WTC11 (cell line): ENCODE results near the gene ASB1.

ENCODE experiments used
- CBFB ChIP-seq: sonication (generic); formaldehyde crosslinking; IDR thresholded peaks from 2 replicates; pipeline ENCODE4 v1.8.1; 2022; ENCODE audit warnings: mild to moderate bottlenecking, low read depth, missing genetic modification reagents
- CREM ChIP-seq: sonication (generic); formaldehyde crosslinking; IDR thresholded peaks from 2 replicates; pipeline ENCODE4 v1.8.1; 2022; ENCODE audit warnings: mild to moderate bottlenecking, missing genetic modification reagents, moderate library complexity
- GABPB1 ChIP-seq: sonication (generic); formaldehyde crosslinking; IDR thresholded peaks from 2 replicates; pipeline ENCODE4 v1.8.1; 2023; ENCODE audit warnings: mild to moderate bottlenecking, missing genetic modification reagents
- IRF2 ChIP-seq: sonication (generic); formaldehyde crosslinking; IDR thresholded peaks from 2 replicates; pipeline ENCODE4 v1.8.0; 2022; ENCODE audit warnings: low read depth, missing genetic modification reagents, borderline replicate concordance
- JUN ChIP-seq: sonication (generic); formaldehyde crosslinking; IDR thresholded peaks from 2 replicates; pipeline ENCODE4 v1.8.0; 2023; ENCODE audit warnings: mild to moderate bottlenecking, missing genetic modification reagents
- MXD4 ChIP-seq: fragments of 250-450 bp; sonication (Bioruptor Pico); IDR thresholded peaks from 2 replicates; pipeline ENCODE4 v1.8.0; 2021; ENCODE audit warnings: mild to moderate bottlenecking, moderate library complexity, borderline replicate concordance
- NR2C2 ChIP-seq: sonication (generic); formaldehyde crosslinking; IDR thresholded peaks from 2 replicates; pipeline ENCODE4 v1.8.0; 2022; ENCODE audit warnings: mild to moderate bottlenecking, missing genetic modification reagents
- ZNF232 ChIP-seq: sonication (generic); formaldehyde crosslinking; IDR thresholded peaks from 2 replicates; pipeline ENCODE4 v1.8.0; 2022; ENCODE audit warnings: mild to moderate bottlenecking, missing genetic modification reagents
- TF ChIP-seq, protein P1 (sequence below): fragments of 250-450 bp; sonication (Bioruptor Pico); IDR thresholded peaks from 2 replicates; pipeline ENCODE4 v1.9.0; 2021; ENCODE audit warnings: mild to moderate bottlenecking, borderline replicate concordance
- TF ChIP-seq, protein P2 (sequence below): sonication (generic); formaldehyde crosslinking; IDR thresholded peaks from 2 replicates; pipeline ENCODE4 v1.8.0; 2022; ENCODE audit warnings: mild to moderate bottlenecking, missing genetic modification reagents
- TF ChIP-seq, protein P3 (sequence below): fragments of 250-450 bp; sonication (Bioruptor Pico); IDR thresholded peaks from 2 replicates; pipeline ENCODE4 v1.9.0; 2021; ENCODE audit warnings: mild to moderate bottlenecking
- TF ChIP-seq, protein P4 (sequence below): fragments of 200-600 bp; IDR thresholded peaks from 2 replicates; pipeline ENCODE4 v1.8.0; 2022; ENCODE audit warnings: antibody characterized with exemption
- TF ChIP-seq, protein P5 (sequence below): sonication (generic); formaldehyde crosslinking; IDR thresholded peaks from 2 replicates; pipeline ENCODE4 v1.8.1; 2022; ENCODE audit warnings: missing genetic modification reagents, borderline replicate concordance
- TF ChIP-seq, protein P6 (sequence below): sonication (generic); formaldehyde crosslinking; IDR thresholded peaks from 2 replicates; pipeline ENCODE4 v1.8.1; 2022; ENCODE audit warnings: mild to moderate bottlenecking, missing genetic modification reagents, moderate library complexity, borderline replicate concordance

DNA sequence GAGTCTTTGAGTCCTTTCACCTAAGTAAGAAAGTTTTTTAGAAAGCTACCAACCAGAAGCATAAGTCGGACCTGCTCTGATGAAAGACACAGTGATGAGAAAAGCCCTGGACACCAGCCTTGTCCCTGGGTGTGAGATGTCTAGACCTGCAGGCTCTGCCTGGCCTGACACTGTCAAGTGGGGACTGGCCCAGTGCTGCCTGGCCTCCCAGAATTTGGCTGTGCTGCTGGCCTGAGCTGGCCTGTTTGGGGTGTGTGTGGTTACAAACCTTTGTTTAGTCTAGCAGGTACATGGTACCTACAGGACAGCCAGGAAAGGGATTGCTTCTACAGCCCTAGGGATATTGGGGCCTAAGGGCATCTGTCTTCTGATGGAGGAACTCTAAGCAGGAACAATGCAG, 48.3 kb downstream of the ASB1 start:
- no peak for TF ChIP-seq ZNF232
- TF ChIP-seq NR2C2 (CRISPR knock-in tag), result no peak
- TF ChIP-seq, protein P1, sequence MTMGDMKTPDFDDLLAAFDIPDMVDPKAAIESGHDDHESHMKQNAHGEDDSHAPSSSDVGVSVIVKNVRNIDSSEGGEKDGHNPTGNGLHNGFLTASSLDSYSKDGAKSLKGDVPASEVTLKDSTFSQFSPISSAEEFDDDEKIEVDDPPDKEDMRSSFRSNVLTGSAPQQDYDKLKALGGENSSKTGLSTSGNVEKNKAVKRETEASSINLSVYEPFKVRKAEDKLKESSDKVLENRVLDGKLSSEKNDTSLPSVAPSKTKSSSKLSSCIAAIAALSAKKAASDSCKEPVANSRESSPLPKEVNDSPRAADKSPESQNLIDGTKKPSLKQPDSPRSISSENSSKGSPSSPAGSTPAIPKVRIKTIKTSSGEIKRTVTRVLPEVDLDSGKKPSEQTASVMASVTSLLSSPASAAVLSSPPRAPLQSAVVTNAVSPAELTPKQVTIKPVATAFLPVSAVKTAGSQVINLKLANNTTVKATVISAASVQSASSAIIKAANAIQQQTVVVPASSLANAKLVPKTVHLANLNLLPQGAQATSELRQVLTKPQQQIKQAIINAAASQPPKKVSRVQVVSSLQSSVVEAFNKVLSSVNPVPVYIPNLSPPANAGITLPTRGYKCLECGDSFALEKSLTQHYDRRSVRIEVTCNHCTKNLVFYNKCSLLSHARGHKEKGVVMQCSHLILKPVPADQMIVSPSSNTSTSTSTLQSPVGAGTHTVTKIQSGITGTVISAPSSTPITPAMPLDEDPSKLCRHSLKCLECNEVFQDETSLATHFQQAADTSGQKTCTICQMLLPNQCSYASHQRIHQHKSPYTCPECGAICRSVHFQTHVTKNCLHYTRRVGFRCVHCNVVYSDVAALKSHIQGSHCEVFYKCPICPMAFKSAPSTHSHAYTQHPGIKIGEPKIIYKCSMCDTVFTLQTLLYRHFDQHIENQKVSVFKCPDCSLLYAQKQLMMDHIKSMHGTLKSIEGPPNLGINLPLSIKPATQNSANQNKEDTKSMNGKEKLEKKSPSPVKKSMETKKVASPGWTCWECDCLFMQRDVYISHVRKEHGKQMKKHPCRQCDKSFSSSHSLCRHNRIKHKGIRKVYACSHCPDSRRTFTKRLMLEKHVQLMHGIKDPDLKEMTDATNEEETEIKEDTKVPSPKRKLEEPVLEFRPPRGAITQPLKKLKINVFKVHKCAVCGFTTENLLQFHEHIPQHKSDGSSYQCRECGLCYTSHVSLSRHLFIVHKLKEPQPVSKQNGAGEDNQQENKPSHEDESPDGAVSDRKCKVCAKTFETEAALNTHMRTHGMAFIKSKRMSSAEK (CRISPR knock-in tag), result no peak
- TF ChIP-seq CREM (CRISPR knock-in tag), result no peak
- no peak for TF ChIP-seq JUN (CRISPR knock-in tag)
- TF ChIP-seq, protein P2, sequence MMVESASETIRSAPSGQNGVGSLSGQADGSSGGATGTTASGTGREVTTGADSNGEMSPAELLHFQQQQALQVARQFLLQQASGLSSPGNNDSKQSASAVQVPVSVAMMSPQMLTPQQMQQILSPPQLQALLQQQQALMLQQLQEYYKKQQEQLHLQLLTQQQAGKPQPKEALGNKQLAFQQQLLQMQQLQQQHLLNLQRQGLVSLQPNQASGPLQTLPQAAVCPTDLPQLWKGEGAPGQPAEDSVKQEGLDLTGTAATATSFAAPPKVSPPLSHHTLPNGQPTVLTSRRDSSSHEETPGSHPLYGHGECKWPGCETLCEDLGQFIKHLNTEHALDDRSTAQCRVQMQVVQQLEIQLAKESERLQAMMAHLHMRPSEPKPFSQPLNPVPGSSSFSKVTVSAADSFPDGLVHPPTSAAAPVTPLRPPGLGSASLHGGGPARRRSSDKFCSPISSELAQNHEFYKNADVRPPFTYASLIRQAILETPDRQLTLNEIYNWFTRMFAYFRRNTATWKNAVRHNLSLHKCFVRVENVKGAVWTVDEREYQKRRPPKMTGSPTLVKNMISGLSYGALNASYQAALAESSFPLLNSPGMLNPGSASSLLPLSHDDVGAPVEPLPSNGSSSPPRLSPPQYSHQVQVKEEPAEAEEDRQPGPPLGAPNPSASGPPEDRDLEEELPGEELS (CRISPR knock-in tag), result no peak
- TF ChIP-seq, protein P3, sequence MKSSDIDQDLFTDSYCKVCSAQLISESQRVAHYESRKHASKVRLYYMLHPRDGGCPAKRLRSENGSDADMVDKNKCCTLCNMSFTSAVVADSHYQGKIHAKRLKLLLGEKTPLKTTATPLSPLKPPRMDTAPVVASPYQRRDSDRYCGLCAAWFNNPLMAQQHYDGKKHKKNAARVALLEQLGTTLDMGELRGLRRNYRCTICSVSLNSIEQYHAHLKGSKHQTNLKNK (CRISPR knock-in tag), result no peak
- TF ChIP-seq, protein P4, sequence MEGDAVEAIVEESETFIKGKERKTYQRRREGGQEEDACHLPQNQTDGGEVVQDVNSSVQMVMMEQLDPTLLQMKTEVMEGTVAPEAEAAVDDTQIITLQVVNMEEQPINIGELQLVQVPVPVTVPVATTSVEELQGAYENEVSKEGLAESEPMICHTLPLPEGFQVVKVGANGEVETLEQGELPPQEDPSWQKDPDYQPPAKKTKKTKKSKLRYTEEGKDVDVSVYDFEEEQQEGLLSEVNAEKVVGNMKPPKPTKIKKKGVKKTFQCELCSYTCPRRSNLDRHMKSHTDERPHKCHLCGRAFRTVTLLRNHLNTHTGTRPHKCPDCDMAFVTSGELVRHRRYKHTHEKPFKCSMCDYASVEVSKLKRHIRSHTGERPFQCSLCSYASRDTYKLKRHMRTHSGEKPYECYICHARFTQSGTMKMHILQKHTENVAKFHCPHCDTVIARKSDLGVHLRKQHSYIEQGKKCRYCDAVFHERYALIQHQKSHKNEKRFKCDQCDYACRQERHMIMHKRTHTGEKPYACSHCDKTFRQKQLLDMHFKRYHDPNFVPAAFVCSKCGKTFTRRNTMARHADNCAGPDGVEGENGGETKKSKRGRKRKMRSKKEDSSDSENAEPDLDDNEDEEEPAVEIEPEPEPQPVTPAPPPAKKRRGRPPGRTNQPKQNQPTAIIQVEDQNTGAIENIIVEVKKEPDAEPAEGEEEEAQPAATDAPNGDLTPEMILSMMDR, result no peak
- no peak for TF ChIP-seq MXD4 (CRISPR knock-in tag)
- no peak for TF ChIP-seq CBFB (CRISPR knock-in tag)
- TF ChIP-seq, protein P5, sequence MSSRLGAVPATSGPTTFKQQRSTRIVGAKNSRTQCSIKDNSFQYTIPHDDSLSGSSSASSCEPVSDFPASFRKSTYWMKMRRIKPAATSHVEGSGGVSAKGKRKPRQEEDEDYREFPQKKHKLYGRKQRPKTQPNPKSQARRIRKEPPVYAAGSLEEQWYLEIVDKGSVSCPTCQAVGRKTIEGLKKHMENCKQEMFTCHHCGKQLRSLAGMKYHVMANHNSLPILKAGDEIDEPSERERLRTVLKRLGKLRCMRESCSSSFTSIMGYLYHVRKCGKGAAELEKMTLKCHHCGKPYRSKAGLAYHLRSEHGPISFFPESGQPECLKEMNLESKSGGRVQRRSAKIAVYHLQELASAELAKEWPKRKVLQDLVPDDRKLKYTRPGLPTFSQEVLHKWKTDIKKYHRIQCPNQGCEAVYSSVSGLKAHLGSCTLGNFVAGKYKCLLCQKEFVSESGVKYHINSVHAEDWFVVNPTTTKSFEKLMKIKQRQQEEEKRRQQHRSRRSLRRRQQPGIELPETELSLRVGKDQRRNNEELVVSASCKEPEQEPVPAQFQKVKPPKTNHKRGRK (CRISPR knock-in tag), result no peak
- TF ChIP-seq GABPB1 (CRISPR knock-in tag), result no peak
- TF ChIP-seq IRF2, result no peak
- TF ChIP-seq, protein P6, sequence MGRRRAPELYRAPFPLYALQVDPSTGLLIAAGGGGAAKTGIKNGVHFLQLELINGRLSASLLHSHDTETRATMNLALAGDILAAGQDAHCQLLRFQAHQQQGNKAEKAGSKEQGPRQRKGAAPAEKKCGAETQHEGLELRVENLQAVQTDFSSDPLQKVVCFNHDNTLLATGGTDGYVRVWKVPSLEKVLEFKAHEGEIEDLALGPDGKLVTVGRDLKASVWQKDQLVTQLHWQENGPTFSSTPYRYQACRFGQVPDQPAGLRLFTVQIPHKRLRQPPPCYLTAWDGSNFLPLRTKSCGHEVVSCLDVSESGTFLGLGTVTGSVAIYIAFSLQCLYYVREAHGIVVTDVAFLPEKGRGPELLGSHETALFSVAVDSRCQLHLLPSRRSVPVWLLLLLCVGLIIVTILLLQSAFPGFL, result no peak
